ENCODE results near the gene DIAPH3.

Gene DIAPH3

DNA sequence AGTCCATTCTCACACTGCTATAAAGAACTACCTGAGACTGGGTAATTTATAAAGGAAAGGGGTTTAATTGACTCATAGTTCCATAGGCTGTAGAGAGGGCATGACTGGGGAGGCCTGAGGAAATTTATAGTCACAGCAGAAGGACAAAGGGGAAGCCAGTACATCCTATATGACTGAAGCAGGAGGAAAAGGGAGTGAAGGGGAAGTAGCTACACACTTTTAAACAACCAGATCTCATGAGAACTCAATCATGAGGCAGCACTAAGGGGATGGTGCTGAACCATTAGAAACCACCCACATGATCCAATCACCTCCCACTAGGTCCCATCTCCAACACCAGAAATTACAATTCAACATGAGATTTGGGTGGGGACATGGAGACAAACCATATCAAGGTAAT, 209.1 kb downstream of the DIAPH3 start:
- Mint-ChIP-seq H3K4me3 (no peak overlapping the region), H3K4me1 (ENCODE audit: low read depth) (no peaks in the 10 kb centered on the region), H3K27me3 (no peaks in the 10 kb centered on the region), H3K36me3 (peaks cover 3% of the 10 kb centered on the region), H3K27ac (no peak overlapping the region), H3K9me3 (ENCODE audit: low read depth) (peaks cover 7% of the 10 kb centered on the region)

DNA sequence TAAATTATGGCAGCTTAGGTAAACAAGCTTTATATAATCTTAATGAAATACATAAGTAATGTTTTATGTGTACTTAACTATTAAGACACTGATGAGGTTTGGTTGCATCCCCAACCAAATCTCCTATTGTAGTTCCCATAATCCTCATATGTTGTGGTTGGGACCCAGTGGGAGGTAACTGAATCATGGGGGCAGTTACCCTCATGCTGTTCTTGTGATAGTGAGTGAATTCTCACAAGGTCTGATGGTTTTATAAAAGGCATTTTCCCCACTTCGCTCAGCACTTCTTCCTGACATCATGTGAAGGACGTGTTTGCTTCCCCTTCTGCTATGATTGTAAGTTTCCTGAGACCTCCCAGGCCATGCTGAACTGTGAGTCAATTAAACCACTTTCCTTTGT, 212.7 kb downstream of the DIAPH3 start:
- Mint-ChIP-seq H3K4me1 (ENCODE audit: low read depth) (no peaks in the 10 kb centered on the region), H3K9me3 (ENCODE audit: low read depth) (peaks cover 7% of the 10 kb centered on the region), H3K4me3 (no peak overlapping the region), H3K27ac (no peak overlapping the region), H3K27me3 (no peaks in the 10 kb centered on the region), H3K36me3 (peaks cover 3% of the 10 kb centered on the region)

DNA sequence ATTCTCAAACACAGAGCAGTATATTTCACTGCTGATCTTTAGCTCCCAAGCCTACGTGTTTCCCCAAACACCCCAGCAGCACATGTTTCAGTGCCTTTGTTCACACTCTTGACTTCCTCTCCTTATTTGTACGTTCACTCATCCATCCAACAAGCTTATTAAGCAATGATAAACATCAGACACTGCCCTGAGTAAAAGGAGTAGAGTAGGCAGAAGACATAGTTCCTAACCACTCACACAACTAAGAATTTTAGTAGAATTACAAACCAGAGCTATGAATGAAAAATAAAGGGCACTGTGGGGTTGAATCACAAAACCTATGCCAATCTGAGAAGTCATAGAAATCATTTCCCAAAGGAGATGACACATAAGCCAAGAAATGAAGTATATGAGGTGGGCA, 213.5 kb downstream of the DIAPH3 start:
- no peak overlapping the region for H3K4me3 Mint-ChIP-seq
- H3K9me3 Mint-ChIP-seq (ENCODE audit: low read depth) = peaks cover under 1% of the 10 kb centered on the region
- H3K4me1 Mint-ChIP-seq (ENCODE audit: low read depth) = no peaks in the 10 kb centered on the region
- H3K27me3 Mint-ChIP-seq = no peaks in the 10 kb centered on the region
- no peaks in the 10 kb centered on the region for H3K36me3 Mint-ChIP-seq
- H3K27ac Mint-ChIP-seq = no peak overlapping the region

DNA sequence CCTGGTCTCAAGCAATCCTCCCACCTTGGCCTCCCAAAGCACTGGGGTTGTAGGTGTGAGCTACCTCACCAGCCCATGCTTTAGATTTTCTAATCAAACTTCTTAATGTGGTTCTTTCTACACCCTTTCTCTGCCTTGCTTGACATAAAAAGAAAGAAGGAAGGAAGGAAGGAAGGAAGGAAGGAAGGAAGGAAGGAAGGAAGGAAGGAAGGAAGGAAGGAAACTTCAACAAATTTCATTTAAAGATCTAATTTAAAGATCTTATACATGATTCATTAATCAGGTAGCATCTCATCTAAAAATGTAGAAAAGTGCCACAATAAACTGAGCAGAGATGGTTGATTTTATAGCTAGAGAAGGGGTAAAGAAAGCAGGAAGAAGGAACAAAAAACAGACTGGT, 215.0 kb downstream of the DIAPH3 start:
- Mint-ChIP-seq H3K4me3 (no peak overlapping the region), H3K27me3 (no peaks in the 10 kb centered on the region), H3K27ac (no peak overlapping the region), H3K4me1 (ENCODE audit: low read depth) (no peaks in the 10 kb centered on the region), H3K36me3 (no peaks in the 10 kb centered on the region), H3K9me3 (ENCODE audit: low read depth) (no peaks in the 10 kb centered on the region)

DNA sequence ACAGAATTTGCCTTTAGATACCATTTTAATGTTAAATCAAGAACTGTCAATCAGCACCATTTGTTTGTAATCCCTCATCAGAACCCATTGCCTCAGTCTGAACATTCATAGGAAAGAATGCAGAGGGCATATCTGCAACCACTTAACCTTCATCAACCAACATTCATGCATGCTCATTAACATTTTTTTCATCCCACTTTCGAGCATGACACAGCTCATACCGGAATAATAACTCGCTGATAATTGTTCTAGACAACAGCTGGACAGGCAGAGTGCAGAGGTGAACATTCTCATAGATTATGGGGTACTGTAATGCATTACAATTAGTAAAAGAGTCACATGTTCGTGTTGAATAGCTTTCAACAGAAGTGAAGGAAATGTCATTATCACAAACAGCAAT, 216.8 kb downstream of the DIAPH3 start:
- H3K4me1 Mint-ChIP-seq (ENCODE audit: low read depth) = no peaks in the 10 kb centered on the region
- no peaks in the 10 kb centered on the region for H3K36me3 Mint-ChIP-seq
- no peak overlapping the region for H3K27ac Mint-ChIP-seq
- H3K4me3 Mint-ChIP-seq = no peak overlapping the region
- H3K9me3 Mint-ChIP-seq (ENCODE audit: low read depth) = no peaks in the 10 kb centered on the region
- no peaks in the 10 kb centered on the region for H3K27me3 Mint-ChIP-seq

DNA sequence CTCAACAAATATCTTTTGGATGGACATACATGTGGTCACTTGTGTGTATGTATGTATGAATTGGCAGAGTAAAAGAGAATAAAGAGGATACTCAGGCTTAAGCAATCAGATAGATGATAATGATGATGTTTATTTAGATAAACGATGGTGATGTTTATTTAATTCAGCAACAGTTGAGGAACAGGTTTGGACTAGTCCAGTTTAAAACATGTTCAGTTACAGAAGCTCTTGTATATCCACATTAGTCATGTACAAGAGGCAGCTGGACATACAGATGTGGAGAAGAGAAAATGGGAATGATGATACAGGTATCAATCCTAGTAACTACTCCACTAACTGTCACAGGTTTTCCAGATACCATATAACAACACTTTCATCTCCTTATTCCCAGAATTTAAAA, 232.1 kb downstream of the DIAPH3 start:
- no peak overlapping the region for H3K27ac Mint-ChIP-seq
- H3K4me3 Mint-ChIP-seq = no peak overlapping the region
- H3K27me3 Mint-ChIP-seq = peaks cover 8% of the 10 kb centered on the region
- no peaks in the 10 kb centered on the region for H3K36me3 Mint-ChIP-seq
- H3K9me3 Mint-ChIP-seq (ENCODE audit: low read depth) = peaks cover 21% of the 10 kb centered on the region
- H3K4me1 Mint-ChIP-seq (ENCODE audit: low read depth) = no peaks in the 10 kb centered on the region

DNA sequence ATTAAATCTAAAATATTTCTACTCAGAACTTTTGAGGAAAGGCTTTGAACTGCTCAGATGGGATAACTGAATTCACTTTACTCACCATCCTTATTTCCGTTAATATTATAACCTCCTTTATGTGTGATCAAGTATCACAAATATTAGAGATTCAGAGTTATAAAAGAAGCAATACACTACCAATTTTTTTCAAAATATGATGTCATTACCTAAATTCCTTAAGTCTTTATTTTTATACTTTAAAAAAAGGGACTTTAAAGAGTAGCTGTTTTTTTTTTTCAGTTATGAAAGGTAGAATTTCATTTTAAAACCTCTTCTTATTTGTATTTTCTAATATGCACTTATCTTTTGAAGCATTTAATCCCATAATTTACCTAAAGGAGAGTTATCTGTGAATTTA, 239.5 kb downstream of the DIAPH3 start:
- Mint-ChIP-seq H3K4me3 (no peak overlapping the region), H3K27ac (no peak overlapping the region), H3K36me3 (no peaks in the 10 kb centered on the region), H3K27me3 (no peaks in the 10 kb centered on the region), H3K9me3 (ENCODE audit: low read depth) (peaks cover 18% of the 10 kb centered on the region), H3K4me1 (ENCODE audit: low read depth) (no peaks in the 10 kb centered on the region)

DNA sequence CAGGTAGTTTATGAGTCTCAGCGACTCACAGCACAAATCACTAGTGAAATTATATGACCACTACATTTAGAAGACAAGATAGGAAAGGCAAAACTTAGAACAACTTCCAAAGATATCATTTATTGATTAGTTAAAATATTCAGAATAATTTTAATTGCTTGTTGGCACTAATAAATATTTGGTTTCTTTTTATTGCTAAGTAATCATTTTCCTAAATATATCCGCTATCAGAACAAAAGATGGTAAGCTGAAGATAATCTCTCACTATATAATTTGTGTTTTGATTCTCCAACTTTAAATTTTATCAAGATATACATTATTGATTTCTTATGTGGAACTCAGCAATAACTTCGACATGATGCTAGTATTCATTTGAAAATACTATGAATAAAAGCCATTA, 248.5 kb downstream of the DIAPH3 start:
- no peak overlapping the region for H3K4me3 Mint-ChIP-seq
- no peaks in the 10 kb centered on the region for H3K4me1 Mint-ChIP-seq (ENCODE audit: low read depth)
- H3K27me3 Mint-ChIP-seq = no peaks in the 10 kb centered on the region
- no peaks in the 10 kb centered on the region for H3K9me3 Mint-ChIP-seq (ENCODE audit: low read depth)
- no peak overlapping the region for H3K27ac Mint-ChIP-seq
- H3K36me3 Mint-ChIP-seq = no peaks in the 10 kb centered on the region

DNA sequence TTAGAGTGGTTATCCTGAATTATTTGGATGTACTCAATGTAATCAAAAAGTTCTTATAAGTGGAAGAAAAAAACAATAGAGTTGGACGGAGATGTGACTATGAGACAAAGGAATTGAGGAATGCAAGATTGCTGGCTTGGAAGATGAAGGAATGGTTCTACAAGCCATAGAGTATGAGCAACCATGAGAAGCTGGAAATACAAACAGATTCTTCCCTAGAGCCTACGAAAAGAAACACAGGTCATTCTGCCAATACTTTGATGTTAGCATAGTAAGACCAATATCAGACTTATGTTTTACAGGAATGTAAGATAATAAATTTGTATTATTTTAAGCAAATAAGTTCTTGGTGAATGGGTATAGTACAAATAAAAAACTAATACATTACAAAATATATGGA, 249.2 kb downstream of the DIAPH3 start:
- H3K9me3 Mint-ChIP-seq (ENCODE audit: low read depth) = no peaks in the 10 kb centered on the region
- no peak overlapping the region for H3K27ac Mint-ChIP-seq
- no peaks in the 10 kb centered on the region for H3K27me3 Mint-ChIP-seq
- H3K36me3 Mint-ChIP-seq = no peaks in the 10 kb centered on the region
- no peak overlapping the region for H3K4me3 Mint-ChIP-seq
- H3K4me1 Mint-ChIP-seq (ENCODE audit: low read depth) = no peaks in the 10 kb centered on the region

DNA sequence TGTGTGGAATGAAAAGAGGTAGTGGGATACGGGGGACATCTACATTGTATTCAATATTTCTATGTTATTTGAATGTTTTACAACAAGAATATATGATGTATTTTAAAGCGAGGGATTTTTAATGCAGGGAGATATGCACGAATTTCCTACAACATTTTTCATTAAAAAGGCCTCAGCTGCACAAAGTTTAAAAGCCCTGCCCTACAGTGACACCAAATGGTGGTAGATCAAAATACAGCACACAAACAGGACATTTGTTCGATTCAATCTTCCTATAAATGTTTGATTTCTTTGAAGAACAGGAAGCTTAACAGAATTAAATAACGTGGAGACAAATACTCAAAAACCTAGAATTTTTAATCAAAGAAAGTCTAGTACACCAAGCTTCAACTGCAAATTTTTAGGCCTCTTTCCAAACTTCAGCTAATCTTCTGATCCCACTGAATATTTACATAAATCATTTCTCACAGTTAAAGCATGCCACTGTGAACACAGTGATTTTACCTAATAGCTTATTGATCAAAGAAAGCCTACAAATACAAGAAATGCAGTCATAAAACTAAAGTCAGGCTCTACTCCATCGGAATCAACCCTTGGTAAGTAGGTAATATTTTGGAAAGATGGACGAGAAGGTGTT, 257.2 kb downstream of the DIAPH3 start:
- H3K27me3 Mint-ChIP-seq = no peaks in the 10 kb centered on the region
- H3K27ac Mint-ChIP-seq = no peak overlapping the region
- H3K4me1 Mint-ChIP-seq (ENCODE audit: low read depth) = no peaks in the 10 kb centered on the region
- no peaks in the 10 kb centered on the region for H3K36me3 Mint-ChIP-seq
- H3K9me3 Mint-ChIP-seq (ENCODE audit: low read depth) = no peaks in the 10 kb centered on the region
- no peak overlapping the region for H3K4me3 Mint-ChIP-seq

DNA sequence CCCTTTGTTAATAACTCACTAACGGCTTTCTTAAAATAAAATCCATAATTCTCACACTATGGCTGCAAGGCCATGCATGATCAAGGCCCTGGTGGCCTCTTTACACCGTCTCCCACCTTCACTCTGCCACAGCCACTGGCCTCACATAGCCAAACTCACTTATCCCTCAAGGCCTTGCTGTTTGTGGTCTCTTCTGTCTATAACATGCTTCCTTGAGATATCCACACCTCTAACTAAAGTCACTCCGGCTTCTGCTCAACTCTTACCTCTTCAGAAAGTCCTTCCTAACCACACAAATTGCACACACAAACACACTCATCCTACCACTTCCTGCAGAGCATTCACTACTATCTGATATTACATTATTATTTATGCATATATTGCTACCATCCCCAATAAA, 262.5 kb downstream of the DIAPH3 start:
- H3K4me1 Mint-ChIP-seq (ENCODE audit: low read depth) = peaks cover 3% of the 10 kb centered on the region
- H3K4me3 Mint-ChIP-seq = no peak overlapping the region
- no peaks in the 10 kb centered on the region for H3K27me3 Mint-ChIP-seq
- no peak overlapping the region for H3K27ac Mint-ChIP-seq
- H3K9me3 Mint-ChIP-seq (ENCODE audit: low read depth) = no peaks in the 10 kb centered on the region
- no peaks in the 10 kb centered on the region for H3K36me3 Mint-ChIP-seq

DNA sequence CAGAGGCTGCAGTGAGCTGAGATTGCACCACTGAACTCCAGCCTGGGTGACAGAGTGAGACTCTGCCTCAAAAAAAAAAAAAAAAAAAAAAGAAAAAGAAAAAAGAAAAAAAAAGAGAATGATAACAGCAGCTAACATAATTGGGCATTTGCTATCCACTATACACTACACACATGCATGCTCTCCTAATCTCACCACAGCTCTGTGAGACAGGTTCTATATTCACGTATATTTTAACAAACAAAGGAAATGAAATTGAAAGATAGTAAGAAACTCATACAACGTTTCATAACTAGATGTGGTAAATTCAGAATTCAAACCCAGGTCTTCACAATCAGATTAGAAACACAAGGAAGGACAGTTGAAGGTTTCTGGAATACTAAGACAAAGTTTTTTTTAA, 265.7 kb downstream of the DIAPH3 start:
- Mint-ChIP-seq H3K27me3 (no peaks in the 10 kb centered on the region), H3K27ac (no peak overlapping the region), H3K4me1 (ENCODE audit: low read depth) (peaks cover 3% of the 10 kb centered on the region), H3K4me3 (no peak overlapping the region), H3K36me3 (no peaks in the 10 kb centered on the region), H3K9me3 (ENCODE audit: low read depth) (no peaks in the 10 kb centered on the region)

DNA sequence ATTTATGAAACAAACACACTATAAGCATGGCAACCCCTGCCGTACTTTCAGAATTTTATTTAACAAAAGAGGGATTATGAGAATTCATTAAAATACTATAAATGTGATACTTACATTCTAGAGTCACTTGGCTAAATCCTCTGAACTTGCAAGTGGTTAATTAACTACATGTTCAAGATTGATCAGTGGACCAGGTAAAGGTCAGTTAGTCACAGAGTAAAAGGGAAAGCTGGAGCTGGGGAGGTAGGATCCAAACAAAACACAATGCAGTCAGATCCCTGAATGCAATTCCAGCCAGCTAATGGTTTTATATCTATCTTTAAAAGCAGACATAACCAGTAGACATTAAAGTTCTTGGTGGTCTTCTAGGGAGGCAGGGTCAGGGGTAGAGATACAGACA, 270.5 kb downstream of the DIAPH3 start:
- no peaks in the 10 kb centered on the region for H3K27me3 Mint-ChIP-seq
- no peaks in the 10 kb centered on the region for H3K36me3 Mint-ChIP-seq
- no peaks in the 10 kb centered on the region for H3K4me1 Mint-ChIP-seq (ENCODE audit: low read depth)
- no peak overlapping the region for H3K4me3 Mint-ChIP-seq
- no peaks in the 10 kb centered on the region for H3K9me3 Mint-ChIP-seq (ENCODE audit: low read depth)
- no peak overlapping the region for H3K27ac Mint-ChIP-seq

DNA sequence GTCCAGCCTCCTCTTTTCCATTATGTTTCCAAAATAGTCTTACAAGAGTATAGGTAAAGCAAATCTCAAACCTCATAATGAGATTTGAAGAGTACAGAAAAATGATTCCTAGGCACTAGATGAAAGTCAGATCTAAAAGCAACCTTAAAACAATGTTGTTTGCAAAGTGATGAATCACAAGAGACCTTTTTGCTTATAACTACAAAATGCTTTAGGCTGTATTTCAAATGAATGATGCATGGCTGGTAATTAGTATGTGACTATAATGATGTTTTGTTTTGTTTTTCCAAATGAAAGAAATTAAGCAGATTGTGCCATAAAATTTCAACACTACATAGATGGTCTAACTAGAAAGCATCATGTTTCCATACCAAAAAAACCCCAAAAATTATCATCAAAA, 272.7 kb downstream of the DIAPH3 start:
- no peaks in the 10 kb centered on the region for H3K36me3 Mint-ChIP-seq
- no peak overlapping the region for H3K27ac Mint-ChIP-seq
- H3K4me3 Mint-ChIP-seq = no peak overlapping the region

DNA sequence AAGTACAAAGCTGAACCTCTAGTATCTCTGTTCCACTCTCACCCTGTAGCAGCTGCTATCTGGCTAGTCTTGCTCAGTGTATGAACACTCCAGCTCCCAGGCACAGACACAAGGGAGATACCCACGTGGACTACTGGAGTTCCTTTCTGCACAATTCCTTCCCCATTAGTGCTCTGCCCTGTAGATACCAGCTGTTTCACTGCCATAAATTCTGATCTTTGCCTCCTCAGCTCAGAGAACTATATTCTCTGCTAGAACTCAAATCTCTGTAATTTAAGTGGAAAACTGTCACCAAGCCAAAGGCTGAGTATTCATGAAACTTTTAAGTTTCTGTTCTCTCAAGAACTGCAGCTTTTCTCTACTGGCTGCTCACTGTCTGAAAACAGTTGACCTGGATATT, 273.7 kb downstream of the DIAPH3 start:
- Mint-ChIP-seq H3K27me3 (no peaks in the 10 kb centered on the region), H3K27ac (no peak overlapping the region), H3K4me3 (no peak overlapping the region), H3K4me1 (ENCODE audit: low read depth) (no peaks in the 10 kb centered on the region), H3K36me3 (no peaks in the 10 kb centered on the region), H3K9me3 (ENCODE audit: low read depth) (no peaks in the 10 kb centered on the region)

More for the DNA sequence above, 272.7 kb downstream of the DIAPH3 start:
- Mint-ChIP-seq H3K4me1 (ENCODE audit: low read depth) (no peaks in the 10 kb centered on the region), H3K9me3 (ENCODE audit: low read depth) (no peaks in the 10 kb centered on the region), H3K27me3 (no peaks in the 10 kb centered on the region)

DNA sequence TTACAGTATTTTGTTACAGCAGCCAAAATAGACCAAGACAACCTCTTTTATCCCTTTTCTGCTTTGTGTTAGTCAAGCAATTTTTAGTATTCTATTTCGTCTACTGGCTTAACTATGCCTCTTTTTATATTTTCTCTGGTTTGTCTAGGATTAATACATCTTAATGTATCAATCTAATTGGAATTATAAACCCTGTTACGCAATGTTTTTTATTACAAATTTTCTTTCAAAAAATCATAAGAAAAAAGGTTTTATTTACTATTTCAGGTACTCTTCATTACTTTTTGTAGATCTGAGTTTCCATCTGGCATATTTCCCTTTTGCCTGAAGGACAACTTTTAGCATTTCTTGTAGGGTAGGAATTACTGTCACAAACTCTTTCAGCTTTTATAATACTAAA, 275.3 kb downstream of the DIAPH3 start:
- Mint-ChIP-seq H3K4me3 (no peak overlapping the region), H3K36me3 (no peaks in the 10 kb centered on the region), H3K27ac (no peak overlapping the region), H3K4me1 (ENCODE audit: low read depth) (no peaks in the 10 kb centered on the region), H3K9me3 (ENCODE audit: low read depth) (no peaks in the 10 kb centered on the region), H3K27me3 (no peaks in the 10 kb centered on the region)
